Retinal pigment epithelial cell (primary cell): ENCODE results near the gene THRB.

Experiments used
- DNase-seq: peaks from one replicate; pipeline ENCODE4 v3.0.0-alpha.2; 2010; ENCODE audit warnings: low read depth
- H3K4me3 ChIP-seq: 2 replicates; pipeline ENCODE4 v1.5.1; 2011; ENCODE audit warnings: mild to moderate bottlenecking, low read length, control low read depth, moderate library complexity
- CTCF ChIP-seq: conservative IDR thresholded peaks from 2 replicates; pipeline ENCODE4 v1.5.1; 2011; ENCODE audit warnings: low read depth, low read length, control low read depth, inconsistent platforms

The THRB gene

GRCh38 chr3:24339266-24339825 lies 155.3 kb downstream of the THRB start:
- H3K4me3 ChIP-seq = no peak overlapping the region
- no peak for TF ChIP-seq CTCF
- DNase-seq = no peak

- H3K4me3 ChIP-seq = no peak overlapping the region
- no peak for DNase-seq
- TF ChIP-seq CTCF = no peak
These were observed 156.1 kb downstream of the THRB start for GRCh38 chr3:24338409-24339130.

GRCh38 chr3:24336101-24336500 lies 158.5 kb downstream of the THRB start:
- DNase-seq = no peak
- no peak overlapping the region for H3K4me3 ChIP-seq
- no peak for TF ChIP-seq CTCF

- DNase-seq = no peak
- TF ChIP-seq CTCF = no peak
- H3K4me3 ChIP-seq = no peak overlapping the region
These were observed 162.6 kb downstream of the THRB start for GRCh38 chr3:24332092-24332491.

- no peak overlapping the region for H3K4me3 ChIP-seq
- no peak for TF ChIP-seq CTCF
- DNase-seq = no peak
These were observed 171.4 kb downstream of the THRB start for GRCh38 chr3:24323272-24323671.

GRCh38 chr3:24320601-24321000 lies 174.0 kb downstream of the THRB start:
- H3K4me3 ChIP-seq = no peak overlapping the region
- DNase-seq = no peak
- no peak for TF ChIP-seq CTCF

GRCh38 chr3:24318677-24319287 lies 175.9 kb downstream of the THRB start:
- peak; percentile 35 for DNase-seq
- no peak for TF ChIP-seq CTCF
- no peak overlapping the region for H3K4me3 ChIP-seq
